Stromal cell of bone marrow (primary cell): Measurements from ENCODE around the gene TP53I11.

Experiments used
- DNase-seq: peaks from one replicate; pipeline ENCODE4 v3.0.0-alpha.2; 2012; ENCODE audit warnings: low read depth

Gene TP53I11

GRCh38 chr11:44939673-44940395 lies 10.8 kb downstream of the TP53I11 start:
- DNase-seq, result peak; percentile 18

DNA sequence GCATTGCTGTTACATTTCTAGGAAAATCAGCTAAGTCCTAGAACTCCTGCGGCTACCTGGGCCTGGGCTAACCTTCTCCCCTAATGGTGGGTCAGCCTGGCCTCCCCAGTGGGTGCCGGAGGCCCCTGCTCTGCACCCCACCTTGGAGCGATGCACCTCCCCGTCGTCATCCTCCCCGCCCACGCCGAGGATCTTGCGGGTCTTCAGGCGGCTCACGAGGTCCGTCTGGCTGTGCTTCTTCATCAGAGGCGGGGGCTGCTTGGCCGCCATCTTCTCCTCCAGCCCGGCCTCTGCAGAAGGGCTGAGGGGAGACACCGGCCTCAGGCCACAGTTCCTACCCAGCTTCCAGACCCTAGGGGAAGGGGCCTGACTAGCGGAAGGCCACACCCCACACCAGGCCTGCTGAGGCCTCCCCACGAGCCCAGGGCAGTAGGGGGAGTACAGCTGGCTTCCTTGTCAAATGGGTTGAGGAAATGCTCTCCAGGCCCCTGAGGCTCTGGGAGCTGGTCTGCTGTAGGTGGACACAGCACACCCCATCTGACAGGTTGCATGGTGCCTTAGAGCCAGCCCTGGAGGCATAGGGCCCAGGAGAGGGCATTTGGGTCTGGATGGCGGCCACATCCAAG lies 12.5 kb downstream of the TP53I11 start:
- DNase-seq, result no peak

- no peak for DNase-seq
These were observed 13.6 kb downstream of the TP53I11 start for GRCh38 chr11:44936951-44937543.

DNA sequence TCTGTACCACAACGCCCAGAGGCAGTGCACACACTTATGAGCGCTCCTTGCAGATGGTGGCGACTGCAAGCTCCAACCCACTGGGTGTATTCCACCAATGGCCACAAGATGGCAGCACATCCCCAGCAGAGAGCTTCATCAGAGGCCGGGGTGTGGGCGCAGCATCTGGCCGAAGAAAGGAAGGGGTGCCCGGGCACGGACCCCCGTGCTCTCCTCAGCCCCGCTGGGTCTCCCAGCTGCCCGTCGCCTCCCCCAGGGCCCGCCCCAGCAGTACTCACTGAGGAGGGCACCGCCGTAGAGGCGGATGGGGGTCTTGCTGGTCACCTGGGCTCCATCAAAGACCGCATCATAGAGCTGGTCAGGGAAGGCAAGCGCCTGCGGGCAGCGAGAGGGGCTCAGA lies 14.2 kb downstream of the TP53I11 start:
- DNase-seq, result peak; percentile 48

DNA sequence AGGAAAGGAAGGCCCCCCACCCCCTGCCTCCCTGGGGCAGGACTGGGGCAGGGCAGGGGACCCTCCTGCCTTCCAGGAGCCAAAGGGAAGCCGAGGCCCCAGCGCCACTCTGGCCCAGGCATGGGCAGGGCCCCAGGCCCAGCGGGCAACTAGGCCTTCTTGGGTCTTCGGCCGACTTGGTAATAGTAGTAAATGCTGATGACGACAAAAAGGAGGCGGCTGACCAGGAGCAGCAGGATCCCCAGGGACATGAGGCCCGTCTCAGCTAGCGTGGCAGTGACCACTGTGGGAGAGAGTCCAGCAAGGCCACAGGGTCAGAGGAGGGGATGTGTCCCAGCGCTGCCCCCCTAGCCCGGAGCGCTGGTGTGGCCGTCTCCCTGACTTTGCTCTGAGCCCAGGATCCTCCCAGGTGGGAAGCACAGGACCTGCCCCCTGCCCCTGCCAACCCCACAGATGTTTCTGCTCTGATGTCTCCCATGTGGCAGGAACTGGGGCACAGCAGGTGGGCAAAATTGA lies 15.9 kb downstream of the TP53I11 start:
- DNase-seq, result no peak

DNA sequence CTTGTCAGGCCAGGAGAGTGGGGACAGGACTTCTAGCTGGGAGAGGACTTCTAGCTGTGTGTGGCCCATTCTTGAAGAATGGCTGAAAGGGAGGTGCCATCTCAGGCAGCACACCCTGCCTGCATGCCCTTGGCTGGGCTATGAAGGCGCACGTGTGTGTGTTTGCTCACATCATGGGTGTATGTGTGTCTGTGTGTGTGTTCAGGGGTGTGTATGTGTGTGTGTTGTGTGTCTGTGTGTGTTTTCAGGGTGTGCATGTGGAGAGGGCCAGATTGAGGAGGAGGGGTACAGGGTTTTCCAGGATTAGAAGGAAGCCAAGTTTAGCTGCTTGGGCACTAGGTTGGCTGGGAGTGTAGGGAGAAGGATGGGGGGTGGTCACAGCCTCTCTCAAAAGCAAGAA lies 16.6 kb downstream of the TP53I11 start:
- no peak for DNase-seq

DNA sequence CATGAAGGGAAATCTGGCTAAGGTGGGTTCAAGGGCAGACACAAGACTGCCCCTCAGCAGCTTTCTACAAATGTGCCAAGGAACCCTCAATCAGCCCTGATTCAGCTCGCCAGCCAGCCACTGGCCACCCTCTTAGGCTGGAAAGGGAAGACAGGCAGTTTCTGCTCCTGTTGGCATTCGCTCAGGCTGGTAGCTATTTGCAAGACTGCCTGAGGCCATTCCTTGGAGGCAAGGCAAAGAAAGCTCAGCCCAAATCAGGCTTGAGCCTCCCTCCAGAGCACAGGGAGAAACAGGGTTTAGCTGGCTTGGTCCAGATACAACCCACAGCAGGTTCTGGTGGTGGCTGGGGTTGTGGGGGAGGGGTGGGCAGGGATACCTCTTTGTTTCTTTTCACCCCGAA lies 19.2 kb downstream of the TP53I11 start:
- DNase-seq, result no peak

GRCh38 chr11:44930588-44931302 lies 19.9 kb downstream of the TP53I11 start:
- no peak for DNase-seq

DNA sequence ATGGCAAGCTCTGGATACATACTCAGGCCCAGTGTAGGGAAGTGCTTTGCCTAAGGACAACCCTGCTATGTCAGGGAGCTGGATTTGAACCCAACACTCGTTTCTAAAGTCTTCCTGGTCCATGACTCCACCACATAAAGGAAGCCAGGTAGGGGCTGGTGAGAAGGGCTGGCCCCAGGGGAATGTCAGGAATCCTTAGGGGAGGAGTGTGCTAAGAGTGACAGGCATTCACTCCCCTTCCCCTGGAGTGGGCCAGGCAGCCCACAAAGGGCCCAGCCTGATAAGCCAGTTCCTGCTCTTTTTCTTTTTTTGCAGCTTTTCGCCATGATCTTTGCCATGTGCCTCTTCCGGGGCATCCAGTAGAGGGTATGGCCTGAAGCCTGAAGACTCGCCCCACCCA lies 21.9 kb downstream of the TP53I11 start:
- DNase-seq, result no peak

GRCh38 chr11:44928144-44928543 lies 22.5 kb downstream of the TP53I11 start:
- DNase-seq, result no peak

- DNase-seq, result peak; percentile 40
These were observed 23.5 kb downstream of the TP53I11 start for GRCh38 chr11:44927174-44927661.

- no peak for DNase-seq
These were observed 24.6 kb downstream of the TP53I11 start for GRCh38 chr11:44926036-44926435.

GRCh38 chr11:44923806-44924205 lies 26.9 kb downstream of the TP53I11 start:
- DNase-seq, result no peak

- no peak for DNase-seq
These were observed 27.6 kb downstream of the TP53I11 start for GRCh38 chr11:44923115-44923514.

- DNase-seq, result no peak
These were observed 30.2 kb downstream of the TP53I11 start for GRCh38 chr11:44920451-44920850.

DNA sequence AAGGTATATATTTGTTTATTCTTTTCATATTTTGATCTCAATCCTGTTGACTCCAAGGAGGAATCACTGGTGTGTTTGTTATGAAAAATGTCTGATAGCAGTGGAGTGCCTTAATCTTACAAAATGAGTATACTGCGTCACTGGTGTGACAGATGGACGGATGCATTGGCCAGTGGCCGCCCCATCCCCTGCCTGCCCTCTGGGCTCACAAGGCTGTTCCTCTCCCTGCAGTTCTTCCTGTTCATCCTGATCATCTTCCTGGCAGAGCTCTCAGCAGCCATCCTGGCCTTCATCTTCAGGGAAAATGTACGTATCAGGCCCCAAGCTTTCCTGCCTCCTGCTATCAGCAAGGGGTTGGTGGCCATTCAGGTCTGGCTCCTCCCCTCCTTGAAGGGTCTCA lies 32.9 kb downstream of the TP53I11 start:
- no peak for DNase-seq

GRCh38 chr11:44916801-44917385 lies 33.8 kb downstream of the TP53I11 start:
- DNase-seq, result no peak

DNA sequence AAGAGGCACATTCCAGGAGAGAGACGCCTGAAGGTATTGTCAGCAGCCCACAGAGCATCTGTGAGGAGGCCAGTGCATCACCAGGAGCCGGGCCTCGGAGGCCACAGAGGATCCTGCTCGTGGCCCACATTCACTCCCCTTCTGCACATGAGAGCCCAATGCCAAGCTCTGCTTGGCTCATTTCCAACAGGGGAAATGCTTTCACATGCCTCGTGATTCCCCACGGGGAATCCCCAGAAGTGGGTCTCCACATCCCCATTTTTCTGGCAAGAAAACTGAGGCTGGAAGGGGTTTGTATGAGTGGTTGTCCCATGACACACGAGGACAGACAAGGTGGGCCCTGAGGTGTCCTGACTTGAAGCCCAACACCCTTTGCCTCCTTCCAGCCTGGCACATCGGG lies 34.4 kb downstream of the TP53I11 start:
- DNase-seq, result no peak

DNA sequence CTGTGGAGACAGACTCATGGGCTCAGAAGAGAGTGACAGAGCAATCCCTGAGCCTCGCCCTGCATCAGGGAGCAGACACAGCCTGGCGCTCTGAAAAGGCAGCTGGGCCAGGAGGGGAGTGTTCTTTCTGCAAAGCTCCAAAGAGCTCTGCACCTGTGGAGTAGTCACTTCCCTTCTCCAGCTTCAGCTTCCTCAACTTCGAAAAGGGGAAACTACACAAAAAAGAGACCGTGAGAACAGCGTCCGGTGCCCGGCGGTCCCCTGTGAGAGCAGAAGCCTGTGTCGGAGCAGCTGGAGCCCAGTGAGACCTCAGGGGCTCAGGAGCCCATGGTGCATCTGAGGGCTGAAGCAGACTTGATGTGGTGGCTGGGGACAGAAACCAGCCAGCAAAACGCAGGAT lies 35.1 kb downstream of the TP53I11 start:
- DNase-seq, result no peak

- DNase-seq, result no peak
These were observed 35.7 kb downstream of the TP53I11 start for GRCh38 chr11:44915004-44915403.

DNA sequence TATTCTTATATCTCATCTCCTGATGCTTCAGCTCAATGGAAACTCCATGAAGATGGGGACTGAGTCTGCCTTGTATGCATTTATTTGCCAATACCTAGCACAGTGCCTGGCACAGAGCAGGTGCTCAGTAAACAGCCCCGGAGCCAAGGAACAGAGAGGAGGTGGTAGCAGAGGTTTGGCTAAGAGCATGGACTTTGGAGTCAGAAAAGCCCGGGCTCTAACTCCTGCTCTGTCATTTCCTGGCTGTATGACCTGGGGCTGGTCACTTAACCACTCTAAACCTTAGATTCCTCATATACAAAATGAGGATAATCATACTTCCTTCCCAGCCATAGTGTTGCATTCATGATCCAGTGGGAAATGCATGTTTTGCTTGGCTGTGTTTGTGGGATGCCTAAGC lies 36.6 kb downstream of the TP53I11 start:
- no peak for DNase-seq

GRCh38 chr11:44913502-44913901 lies 37.2 kb downstream of the TP53I11 start:
- no peak for DNase-seq
